IPS-15b (cell line): ENCODE measurements around the gene LHX1.

Experiments
- H3K27me3 ChIP-seq: one replicate; pipeline ENCODE4 v1.6.1; 2013; ENCODE audit warnings: low read length; ENCODE audit not compliant: control insufficient read depth, insufficient read depth
- H3K36me3 ChIP-seq: one replicate; pipeline ENCODE4 v1.6.1; 2013; ENCODE audit warnings: low read length; ENCODE audit not compliant: control insufficient read depth, insufficient read depth
- H3K4me1 ChIP-seq: one replicate; pipeline ENCODE4 v1.6.1; 2013; ENCODE audit warnings: mild to moderate bottlenecking, low read length; ENCODE audit not compliant: control insufficient read depth, insufficient read depth
- H3K4me3 ChIP-seq: one replicate; pipeline ENCODE4 v1.5.1; 2013; ENCODE audit warnings: low read depth, low read length
- H3K9ac ChIP-seq: one replicate; pipeline ENCODE4 v1.6.1; 2013; ENCODE audit warnings: low read depth, mild to moderate bottlenecking, low read length
- H3K9me3 ChIP-seq: one replicate; pipeline ENCODE4 v1.6.1; 2013; ENCODE audit warnings: mild to moderate bottlenecking, low read length; ENCODE audit not compliant: control insufficient read depth, insufficient read depth

Gene LHX1

DNA sequence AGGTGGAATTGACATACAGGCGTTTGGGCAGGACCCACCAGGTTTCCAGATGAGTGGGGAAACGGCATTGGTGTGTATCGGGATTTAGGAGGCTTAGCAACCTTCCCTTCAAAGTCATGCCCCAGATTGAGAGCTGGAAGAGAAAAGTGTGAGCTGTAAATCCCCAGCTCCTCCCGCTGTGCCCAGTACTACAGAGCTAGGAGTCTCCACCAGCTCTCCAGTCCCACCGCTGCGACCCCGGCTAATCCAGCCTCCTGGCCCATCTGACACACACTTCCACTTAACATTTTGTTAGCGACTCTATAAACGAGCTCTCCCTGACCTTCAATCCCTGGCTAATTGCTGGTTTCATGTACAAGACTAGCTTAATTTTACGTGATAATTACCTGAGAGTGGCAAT lies 29.9 kb upstream of the LHX1 start:
- H3K9ac ChIP-seq, result no peak overlapping the region

DNA sequence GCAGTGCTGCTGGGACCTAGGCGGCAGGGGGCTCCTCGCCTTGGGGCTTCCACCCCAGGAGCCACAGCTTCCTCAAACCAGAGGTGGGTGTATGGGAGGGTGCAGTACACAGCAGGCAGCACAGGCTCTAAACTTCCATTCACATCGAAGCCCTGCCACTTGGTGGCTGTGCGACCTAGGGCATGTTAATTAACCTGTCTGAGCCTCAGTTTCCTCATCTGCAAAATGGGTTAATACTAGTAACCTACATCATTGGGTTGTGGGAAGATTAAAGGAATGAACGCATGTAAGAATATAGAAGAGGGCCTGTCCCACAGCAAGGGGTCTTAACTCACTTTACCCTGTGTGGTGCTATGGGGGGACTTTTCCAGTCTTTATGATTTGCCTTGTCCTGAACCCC lies 26.8 kb upstream of the LHX1 start:
- Histone ChIP-seq H3K4me1 (no peaks in the 10 kb centered on the region), H3K9me3 (no peaks in the 10 kb centered on the region), H3K4me3 (no peak overlapping the region), H3K9ac (no peak overlapping the region), H3K36me3 (no peaks in the 10 kb centered on the region), H3K27me3 (no peaks in the 10 kb centered on the region)

More for the DNA sequence above, 29.9 kb upstream of the LHX1 start:
- Histone ChIP-seq H3K4me3 (no peak overlapping the region), H3K36me3 (no peaks in the 10 kb centered on the region), H3K4me1 (no peaks in the 10 kb centered on the region), H3K9me3 (no peaks in the 10 kb centered on the region), H3K27me3 (no peaks in the 10 kb centered on the region)

DNA sequence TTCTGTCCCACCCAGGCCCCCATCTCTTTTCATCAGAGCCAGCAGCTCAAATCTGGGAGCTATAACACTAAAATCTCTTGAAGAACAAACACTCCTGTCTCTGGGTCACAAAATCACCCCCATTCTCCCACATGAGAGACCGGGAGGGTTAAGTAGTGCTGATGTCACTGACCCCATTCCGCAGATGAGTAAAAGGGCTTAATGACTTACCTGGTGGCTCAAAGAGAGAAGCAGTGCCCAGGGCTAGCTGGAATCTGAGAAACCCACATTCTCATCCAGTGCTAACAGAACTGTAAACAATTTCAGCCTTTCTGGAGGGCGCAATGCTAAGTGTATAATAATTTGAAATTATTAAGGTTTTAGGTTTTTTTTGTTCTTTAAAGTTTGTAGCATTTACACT lies 26.3 kb upstream of the LHX1 start:
- Histone ChIP-seq H3K36me3 (no peaks in the 10 kb centered on the region), H3K9me3 (no peaks in the 10 kb centered on the region), H3K27me3 (no peaks in the 10 kb centered on the region), H3K4me1 (no peaks in the 10 kb centered on the region), H3K4me3 (no peak overlapping the region), H3K9ac (no peak overlapping the region)

DNA sequence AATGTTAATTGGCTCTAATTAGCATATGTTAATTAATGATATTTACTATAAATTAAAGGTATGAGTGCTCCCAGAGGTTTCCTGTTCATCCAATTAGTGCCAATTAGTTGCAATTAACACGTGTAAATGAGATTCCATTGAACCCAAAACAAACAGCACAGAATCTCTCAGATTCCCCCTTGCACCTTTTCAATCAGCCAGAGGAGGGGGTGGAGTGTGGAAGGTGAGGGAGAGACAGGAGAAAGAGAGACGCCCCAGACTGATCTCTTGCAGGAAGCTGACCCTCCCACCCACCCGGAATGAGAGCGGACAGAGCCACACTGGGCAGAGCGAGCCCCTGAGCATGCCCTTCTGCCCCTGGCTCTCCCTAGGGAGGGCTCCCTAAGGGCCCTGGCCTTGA lies 24.1 kb upstream of the LHX1 start:
- H3K27me3 ChIP-seq, result no peaks in the 10 kb centered on the region
- H3K9ac ChIP-seq, result no peak overlapping the region
- no peaks in the 10 kb centered on the region for H3K9me3 ChIP-seq
- peaks cover 3% of the 10 kb centered on the region for H3K4me1 ChIP-seq
- no peaks in the 10 kb centered on the region for H3K36me3 ChIP-seq
- no peak overlapping the region for H3K4me3 ChIP-seq

DNA sequence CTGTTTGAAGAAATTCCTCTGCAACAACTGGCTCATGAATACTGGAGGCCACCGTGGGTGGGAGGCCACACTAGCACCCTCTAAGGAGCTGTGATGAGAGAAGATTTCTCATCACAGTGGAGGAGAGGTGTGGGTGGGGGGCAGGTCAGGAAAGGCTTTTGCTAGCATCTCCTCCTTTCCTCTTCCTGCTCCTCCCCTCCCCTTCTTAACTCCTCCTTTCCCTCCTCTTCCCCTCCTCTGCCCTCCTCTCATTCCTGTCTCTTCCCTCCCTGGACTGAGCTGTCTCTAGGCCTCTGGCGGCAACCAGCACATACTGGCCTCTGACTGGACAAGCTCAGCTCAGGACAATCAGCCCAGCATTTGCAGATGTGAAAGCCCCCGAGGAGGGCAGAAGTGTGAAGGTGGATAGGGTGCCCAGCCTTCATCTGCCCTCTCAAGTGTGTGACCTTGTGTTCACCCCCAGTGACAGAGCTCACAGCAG lies 19.0 kb upstream of the LHX1 start:
- Histone ChIP-seq H3K9me3 (no peaks in the 10 kb centered on the region), H3K9ac (no peak overlapping the region), H3K36me3 (no peaks in the 10 kb centered on the region), H3K27me3 (no peaks in the 10 kb centered on the region), H3K4me3 (no peak overlapping the region), H3K4me1 (peaks cover 37% of the 10 kb centered on the region)

DNA sequence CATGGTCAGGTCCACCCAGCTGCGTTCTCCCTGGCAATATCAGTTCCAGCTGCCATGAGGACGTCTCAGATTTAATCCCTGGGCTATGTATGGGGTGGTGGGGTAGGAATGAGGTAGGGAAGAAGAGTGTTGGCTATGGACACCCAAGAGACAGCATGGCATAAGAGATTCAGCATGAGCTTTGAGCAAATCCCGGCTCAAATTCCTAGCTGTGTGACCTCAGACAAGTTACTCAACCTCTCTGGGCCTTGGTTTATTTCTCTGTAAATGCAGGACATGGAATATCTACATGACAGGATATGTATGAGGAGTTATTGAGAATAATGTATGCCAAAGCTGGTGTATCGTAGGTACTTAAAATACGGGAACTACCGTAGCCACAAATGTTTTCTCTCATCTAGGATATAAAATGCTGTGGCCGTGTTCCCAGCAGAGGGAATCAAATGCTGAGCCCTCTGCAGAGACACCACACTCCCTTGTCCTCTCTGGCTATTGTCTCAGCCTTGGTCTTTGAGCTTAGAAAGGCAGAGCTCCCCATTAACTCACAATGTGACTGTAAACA lies 17.8 kb upstream of the LHX1 start:
- peaks cover 2% of the 10 kb centered on the region for H3K27me3 ChIP-seq
- no peaks in the 10 kb centered on the region for H3K36me3 ChIP-seq
- peaks cover 39% of the 10 kb centered on the region for H3K4me1 ChIP-seq
- no peak overlapping the region for H3K9ac ChIP-seq
- peak overlapping the region; percentile 10 for H3K4me3 ChIP-seq
- no peaks in the 10 kb centered on the region for H3K9me3 ChIP-seq

DNA sequence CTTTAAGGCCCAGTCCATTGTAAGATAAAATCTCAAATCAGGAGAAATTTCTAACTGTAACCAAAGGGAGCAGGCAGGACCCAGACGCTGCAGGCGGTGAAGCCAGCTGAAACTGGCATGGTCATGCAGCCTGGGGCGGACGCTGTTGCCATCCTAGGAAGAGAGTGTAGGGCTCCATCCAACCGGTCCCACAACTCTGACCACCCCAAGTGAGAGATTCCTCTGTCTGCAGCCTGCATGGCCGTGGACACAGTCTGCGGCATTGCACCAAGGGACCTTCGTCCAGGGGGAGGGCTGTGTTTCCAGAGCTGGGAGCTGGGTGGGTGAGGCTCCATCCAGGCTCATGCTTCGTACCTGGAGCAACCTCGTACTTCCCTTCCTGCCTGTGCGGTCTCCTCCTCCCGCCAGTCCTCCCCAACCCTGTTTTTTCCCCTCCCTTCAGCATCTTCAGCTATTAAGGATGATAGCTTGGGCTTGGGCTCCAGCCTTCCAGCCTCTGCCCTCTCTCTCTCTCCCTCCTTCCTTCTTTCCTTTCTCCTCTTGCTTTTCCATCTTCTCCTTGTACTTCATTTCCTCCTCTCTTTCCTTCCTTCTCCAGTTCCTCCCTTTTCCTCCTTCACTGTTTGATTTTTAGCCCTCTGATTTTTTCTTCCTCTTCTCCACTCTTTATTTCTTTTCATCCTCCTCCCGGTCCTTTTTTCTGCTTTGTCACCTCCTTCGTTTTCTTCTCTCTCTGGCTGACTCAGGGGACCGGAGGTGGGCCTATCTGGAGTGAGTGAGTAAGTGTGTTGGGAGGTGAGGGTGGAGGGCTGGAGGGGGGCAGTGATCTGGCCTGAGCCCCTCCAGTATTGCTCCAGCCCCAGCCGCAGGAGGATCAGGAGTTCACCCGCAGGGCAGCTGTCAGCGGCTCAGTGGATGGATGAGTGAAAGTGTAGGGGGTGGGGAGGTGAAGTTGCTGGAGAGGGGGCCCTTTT lies 17.0 kb upstream of the LHX1 start:
- H3K9me3 ChIP-seq, result no peaks in the 10 kb centered on the region
- H3K4me1 ChIP-seq, result peaks cover 39% of the 10 kb centered on the region
- H3K36me3 ChIP-seq, result no peaks in the 10 kb centered on the region
- peaks cover 4% of the 10 kb centered on the region for H3K27me3 ChIP-seq
- H3K4me3 ChIP-seq, result peak overlapping the region; percentile 22
- no peak overlapping the region for H3K9ac ChIP-seq

DNA sequence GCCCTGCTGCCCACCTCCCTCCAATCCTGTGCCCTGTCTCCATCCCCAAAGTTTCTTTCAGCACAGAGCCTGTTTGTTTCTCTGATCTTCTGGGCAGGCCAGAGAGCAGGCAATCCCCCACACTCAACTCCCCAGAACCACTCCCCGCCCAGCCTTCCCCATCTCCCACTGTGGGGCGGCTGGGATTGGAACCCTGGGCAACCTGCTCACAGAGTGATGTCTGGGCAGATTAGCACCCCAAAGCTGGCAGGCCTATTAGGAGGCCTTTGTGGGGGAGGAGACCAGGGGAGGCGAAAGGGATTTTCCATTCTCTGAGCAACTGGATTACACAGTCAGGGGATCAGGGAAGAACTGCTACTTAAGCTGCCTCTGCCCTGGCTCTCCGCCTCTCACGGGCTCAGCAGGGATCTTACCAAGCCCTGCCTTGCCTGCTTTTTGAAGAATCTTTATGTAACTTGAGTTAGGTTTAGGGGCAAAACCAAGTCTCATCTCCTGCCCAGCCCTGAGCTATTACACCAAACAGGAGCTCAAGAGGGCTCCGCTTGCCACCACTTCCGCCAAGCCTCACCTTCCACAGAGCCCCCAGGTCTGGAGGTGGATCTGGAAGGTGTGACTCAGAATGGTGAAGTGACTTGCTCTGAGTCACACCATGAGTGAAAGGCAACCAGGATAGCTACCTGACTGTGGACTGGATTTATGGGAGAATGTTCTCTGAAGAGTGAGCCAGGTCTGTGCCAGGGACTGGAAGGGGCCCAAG lies 16.0 kb upstream of the LHX1 start:
- Histone ChIP-seq H3K9ac (no peak overlapping the region), H3K27me3 (peaks cover 8% of the 10 kb centered on the region), H3K9me3 (no peaks in the 10 kb centered on the region), H3K36me3 (no peaks in the 10 kb centered on the region), H3K4me1 (peaks cover 39% of the 10 kb centered on the region), H3K4me3 (no peak overlapping the region)

DNA sequence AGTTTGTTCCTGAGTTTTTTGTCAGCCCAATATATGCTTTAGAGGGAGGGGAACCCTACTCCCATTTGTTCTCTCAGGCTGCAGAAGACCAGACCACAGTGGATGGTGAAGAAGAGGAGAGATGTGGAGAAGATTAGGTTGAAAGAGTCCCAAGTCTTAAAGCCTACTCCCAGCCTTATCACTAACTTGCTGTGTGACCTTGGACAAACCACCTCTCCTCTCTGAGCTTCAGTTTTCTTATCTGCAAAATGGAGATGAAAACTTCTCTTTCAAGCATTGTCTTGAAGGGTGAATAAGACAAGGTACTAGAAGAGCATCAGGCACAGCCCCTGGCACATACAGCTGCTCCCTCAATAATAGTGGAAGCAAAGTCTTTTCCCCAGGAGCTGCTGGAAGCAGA lies 15.1 kb upstream of the LHX1 start:
- Histone ChIP-seq H3K4me3 (no peak overlapping the region), H3K4me1 (peaks cover 39% of the 10 kb centered on the region), H3K36me3 (no peaks in the 10 kb centered on the region), H3K9ac (no peak overlapping the region), H3K27me3 (peaks cover 13% of the 10 kb centered on the region), H3K9me3 (no peaks in the 10 kb centered on the region)

DNA sequence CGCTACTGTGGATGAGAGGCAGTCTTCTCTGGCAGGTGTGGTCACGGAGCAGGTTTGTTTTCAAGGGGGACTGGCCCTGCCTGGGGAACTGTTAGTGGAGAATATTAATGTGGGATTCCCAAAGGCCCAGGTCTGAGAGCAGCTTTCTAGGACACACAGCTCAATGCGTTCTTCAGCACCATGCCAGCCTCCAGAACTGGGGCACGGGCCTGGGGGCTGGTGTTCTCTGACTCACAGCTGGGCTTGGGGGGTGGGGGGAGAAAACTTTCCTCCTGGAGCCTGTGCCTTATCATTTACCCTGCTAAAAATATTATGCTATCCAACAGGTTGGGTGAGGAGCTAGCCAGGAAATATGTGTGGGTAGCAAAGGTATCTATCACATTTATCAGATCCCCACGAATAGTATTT lies 13.5 kb upstream of the LHX1 start:
- Histone ChIP-seq H3K27me3 (peaks cover 28% of the 10 kb centered on the region), H3K9ac (no peak overlapping the region), H3K4me1 (peaks cover 41% of the 10 kb centered on the region), H3K36me3 (no peaks in the 10 kb centered on the region), H3K9me3 (no peaks in the 10 kb centered on the region), H3K4me3 (no peak overlapping the region)

DNA sequence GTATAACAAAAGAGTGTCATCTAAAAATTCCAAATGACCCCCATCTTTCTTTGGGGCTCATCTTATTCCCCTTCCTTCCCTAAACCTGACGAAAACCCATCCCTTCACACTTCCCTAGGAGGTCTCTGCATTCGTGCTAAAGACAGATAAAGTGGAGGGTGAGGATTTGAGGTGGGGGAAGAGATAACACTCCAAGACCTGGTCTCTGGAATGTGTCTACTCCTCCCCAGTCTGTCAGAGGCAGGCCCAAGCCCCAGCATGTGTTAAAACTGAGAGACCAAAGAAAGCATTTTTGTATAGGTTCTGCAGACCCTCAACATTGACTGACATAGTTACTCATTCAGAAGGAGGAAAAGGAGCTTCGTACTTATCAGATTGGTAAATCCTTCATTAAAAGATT lies 11.0 kb upstream of the LHX1 start:
- peaks cover 53% of the 10 kb centered on the region for H3K27me3 ChIP-seq
- no peak overlapping the region for H3K9ac ChIP-seq
- H3K4me3 ChIP-seq, result no peak overlapping the region
- no peaks in the 10 kb centered on the region for H3K9me3 ChIP-seq
- H3K36me3 ChIP-seq, result no peaks in the 10 kb centered on the region
- H3K4me1 ChIP-seq, result peaks cover 32% of the 10 kb centered on the region
